GM18499 (cell line): Measurements from ENCODE around the gene C2CD3.

Experiments used
- ATAC-seq: cut with Tn5 transposase; IDR thresholded peaks from one replicate; pipeline ENCODE4 v1.9.1; 2021; ENCODE audit warnings: moderate number of reproducible peaks; ENCODE audit not compliant: insufficient read depth, unreplicated experiment

The C2CD3 gene

GRCh38 chr11:74170694-74171629 is at the start of gene C2CD3, which contains the start of gene PPME1:
C2CD3 (minus strand) TSS chr11:74171002; CDS start chr11:74170792, 210 bp downstream.
PPME1 (plus strand) TSS chr11:74171289; CDS start chr11:74171422, 133 bp downstream.
- peak; percentile 97 for ATAC-seq

GRCh38 chr11:74220376-74220775 is 49.6 kb upstream of the C2CD3 start:
- no peak for ATAC-seq

DNA sequence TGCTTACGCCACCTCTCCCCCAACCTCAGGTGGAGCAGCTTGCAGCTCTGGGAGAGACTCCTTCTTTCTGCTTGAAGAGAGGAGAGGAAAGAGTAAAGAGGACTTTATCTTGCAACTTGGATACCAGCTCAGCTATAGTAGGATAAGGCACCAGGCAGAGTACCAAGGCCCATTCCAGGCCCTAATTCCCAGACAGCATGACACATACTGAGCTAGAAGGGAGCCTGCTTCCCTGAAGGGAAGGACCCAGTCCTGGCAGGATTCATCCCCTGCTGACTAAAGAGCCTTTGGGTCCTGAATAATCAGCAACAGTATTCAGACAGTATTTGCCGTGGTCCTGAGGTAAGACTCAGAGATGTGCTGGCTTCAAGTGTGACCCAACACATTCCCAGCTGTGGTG is 41.7 kb upstream of the C2CD3 start:
- no peak for ATAC-seq

GRCh38 chr11:74208507-74208906 is 37.7 kb upstream of the C2CD3 start:
- ATAC-seq = no peak

DNA sequence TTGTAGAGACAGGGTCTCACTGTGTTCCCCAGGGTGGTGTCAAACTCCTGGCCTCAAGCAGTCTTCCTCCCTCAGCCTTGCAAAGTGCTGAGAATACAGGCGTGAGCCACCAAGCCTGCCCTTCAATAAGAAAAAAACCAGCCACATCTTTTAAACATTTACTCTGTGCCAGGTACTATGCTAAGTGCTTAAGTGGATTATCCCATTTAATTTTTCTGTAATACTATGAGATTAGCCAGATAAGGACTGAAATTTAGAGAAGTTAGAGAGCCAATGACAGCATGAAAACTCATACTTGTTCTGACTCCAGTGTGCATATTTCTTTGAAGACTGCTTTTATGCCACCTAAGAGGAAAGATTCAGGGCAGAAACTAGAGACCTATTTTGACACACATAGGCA is 35.9 kb upstream of the C2CD3 start:
- no peak for ATAC-seq

- ATAC-seq = no peak
Measured at GRCh38 chr11:74205181-74205580, 34.4 kb upstream of the C2CD3 start.

DNA sequence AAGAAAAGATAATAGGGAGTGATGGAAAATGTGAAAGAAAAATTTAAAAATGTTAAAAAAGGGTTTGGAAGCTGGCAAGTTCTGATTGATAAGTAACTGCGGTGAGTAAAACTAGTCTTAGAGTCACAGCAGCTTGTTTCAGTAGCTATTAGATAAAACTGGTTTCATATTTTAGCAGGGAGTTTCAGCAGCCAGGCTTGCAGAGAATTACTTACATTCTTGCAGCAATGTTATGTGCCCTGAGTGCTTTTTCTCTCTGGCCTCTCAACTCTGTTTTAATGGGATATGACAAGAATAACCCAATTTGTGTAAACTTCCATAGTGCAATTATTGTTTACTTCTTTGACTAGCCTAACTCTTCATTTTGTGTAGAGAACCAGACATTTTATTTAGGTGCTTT is 33.9 kb upstream of the C2CD3 start:
- ATAC-seq = no peak

GRCh38 chr11:74203966-74204365 is 33.2 kb upstream of the C2CD3 start:
- no peak for ATAC-seq

DNA sequence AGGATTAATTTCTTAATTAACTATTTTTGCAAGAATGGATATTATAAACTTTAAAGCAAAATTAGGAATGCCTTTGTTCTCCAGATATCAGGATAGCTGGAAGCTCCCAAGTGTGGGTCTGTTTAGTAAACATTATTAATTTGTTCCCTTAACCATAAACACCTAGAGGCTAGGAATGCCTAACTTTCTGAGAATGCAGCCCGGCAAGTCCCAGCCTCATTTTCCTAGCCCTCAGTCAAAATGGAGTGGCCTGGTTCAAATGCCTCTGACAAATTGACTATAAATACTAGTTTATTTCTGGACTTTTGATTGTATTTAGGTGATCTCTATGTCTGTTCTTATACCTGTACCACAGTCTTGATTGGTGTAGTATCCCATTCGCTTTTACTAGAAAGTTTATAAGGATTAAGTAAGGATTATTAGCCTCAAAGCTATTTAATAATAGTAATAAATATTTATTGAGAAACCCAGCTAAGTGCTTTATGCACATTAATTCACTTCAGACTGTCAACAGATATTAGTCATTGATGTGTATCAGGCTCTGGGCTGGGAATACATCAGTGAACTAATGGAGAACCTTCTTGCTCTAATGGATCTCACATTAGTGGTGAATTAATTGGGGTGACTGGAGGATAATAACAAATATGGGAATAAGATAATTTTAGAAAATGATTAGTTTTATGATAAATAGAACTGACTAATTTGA is 26.1 kb upstream of the C2CD3 start:
- ATAC-seq = no peak

- no peak for ATAC-seq
Measured at GRCh38 chr11:74195828-74196227, 25.0 kb upstream of the C2CD3 start.

- ATAC-seq = no peak
Measured at GRCh38 chr11:74185695-74186094, 14.9 kb upstream of the C2CD3 start.

GRCh38 chr11:74185285-74185684 is 14.5 kb upstream of the C2CD3 start:
- ATAC-seq = no peak

DNA sequence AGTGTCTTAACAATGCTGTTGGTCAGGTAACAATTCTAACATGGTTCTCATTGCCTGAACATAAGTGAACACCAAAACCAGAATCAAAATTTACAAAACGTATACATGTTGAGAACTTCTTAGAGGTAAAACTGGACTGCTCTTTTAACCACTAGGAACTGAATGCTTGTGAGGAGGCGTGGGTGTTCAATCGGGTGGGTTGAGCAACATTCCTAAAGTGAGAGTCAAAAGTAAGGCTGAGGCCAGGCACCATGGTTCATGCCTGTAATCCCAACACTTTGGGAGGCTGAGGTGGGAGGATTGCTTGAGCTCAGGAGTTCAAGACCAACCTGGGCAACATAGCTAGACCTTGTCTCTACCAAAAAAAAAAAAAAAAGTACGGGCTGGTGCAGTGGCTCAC is 11.8 kb upstream of the C2CD3 start:
- no peak for ATAC-seq

DNA sequence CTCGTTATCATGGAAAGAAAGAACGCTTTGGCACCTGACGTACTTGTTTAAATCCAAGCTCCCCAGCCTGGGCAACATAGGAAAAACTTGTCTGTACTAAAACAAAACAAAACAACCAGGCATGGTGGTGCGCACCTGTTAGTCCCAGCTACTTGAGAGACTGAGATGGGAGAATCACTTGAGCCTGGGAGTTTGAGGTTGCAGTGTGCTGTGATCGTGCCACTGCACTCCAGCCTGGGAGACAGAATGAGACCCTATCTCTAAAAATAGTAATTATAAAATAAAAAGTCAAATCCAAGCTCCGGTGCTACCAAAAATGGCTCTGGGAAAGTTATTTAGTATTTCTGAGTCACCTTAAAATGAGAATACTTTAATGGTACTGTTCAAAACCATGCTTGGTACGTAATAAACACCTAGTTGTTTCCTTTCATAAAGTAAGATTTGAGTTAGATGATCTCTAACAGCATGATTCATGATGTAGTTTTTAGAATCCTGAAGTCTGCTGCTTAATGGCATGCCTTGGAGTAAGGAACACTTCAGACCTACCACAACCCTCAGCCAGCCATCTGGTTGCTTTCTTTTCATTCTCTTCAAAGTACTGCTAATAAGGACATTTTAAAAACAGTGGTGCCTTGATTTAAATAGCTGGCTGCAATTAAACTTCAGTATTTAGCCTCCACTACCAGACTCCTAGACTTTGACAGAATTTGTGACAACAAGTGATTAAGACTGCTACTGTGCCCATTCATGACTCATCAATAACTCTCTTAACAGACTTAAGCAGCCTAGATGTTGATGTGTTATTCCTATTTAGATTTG is 8.6 kb upstream of the C2CD3 start:
- no peak for ATAC-seq

GRCh38 chr11:74175920-74176319 is 5.1 kb upstream of the C2CD3 start:
- ATAC-seq = no peak

GRCh38 chr11:74171997-74172396 is 1.2 kb upstream of the C2CD3 start:
- no peak for ATAC-seq

DNA sequence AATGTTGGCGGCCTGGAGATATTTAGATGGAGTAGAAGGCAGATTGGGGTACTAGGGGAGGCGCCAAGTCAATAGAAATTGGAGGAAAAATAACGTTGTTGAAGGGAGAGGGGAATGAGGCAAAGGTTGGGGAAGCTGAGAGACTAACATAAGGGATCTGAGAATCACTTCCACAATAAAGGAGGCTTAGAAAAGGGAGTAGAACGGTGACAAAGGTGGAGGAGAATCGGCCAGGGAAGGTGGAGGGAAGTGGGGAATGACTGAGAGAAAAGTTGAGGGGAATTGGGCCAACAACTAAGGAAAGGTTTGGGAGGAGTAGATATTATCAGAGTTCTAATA is 797 bp upstream of the C2CD3 start:
- no peak for ATAC-seq

- no peak for ATAC-seq
Measured at GRCh38 chr11:74169738-74170458, 904 bp downstream of the C2CD3 start.

GRCh38 chr11:74168838-74169237 is 2.0 kb downstream of the C2CD3 start:
- ATAC-seq = no peak
